PFSK-1 (cell line): ENCODE measurements around the gene SLCO2A1.

Experiments used
- FOXP2 ChIP-seq: optimal IDR thresholded peaks from 2 replicates; pipeline ENCODE3; 2011; ENCODE audit warnings: borderline replicate concordance, control low read depth, inconsistent platforms; ENCODE audit not compliant: insufficient read depth; ENCODE audit errors: extremely low read length, extremely low read depth
- POLR2AphosphoS5 ChIP-seq: IDR thresholded peaks from 2 replicates; pipeline ENCODE4 v1.6.1; 2012; ENCODE audit warnings: low read depth, mild to moderate bottlenecking, control low read depth, low read length, moderate library complexity
- SIN3A ChIP-seq: IDR thresholded peaks from 2 replicates; pipeline ENCODE4 v1.6.1; 2012; ENCODE audit warnings: mild to moderate bottlenecking, low read length, moderate library complexity, borderline replicate concordance; ENCODE audit not compliant: insufficient read depth
- TAF1 ChIP-seq: IDR thresholded peaks from 2 replicates; pipeline ENCODE4 v1.6.1; 2012; ENCODE audit warnings: low read length, control low read depth, borderline replicate concordance; ENCODE audit not compliant: insufficient read depth
- TF ChIP-seq, protein P1 (sequence below), 2 experiments: IDR thresholded peaks; 2 replicates each; pipeline versions ENCODE4 v1.6.1 to v1.8.0; 2011 to 2012; ENCODE audit warnings: low read depth in 2 of 2, low read length in 2 of 2, control low read depth in 1 of 2, inconsistent platforms in 1 of 2, mild to moderate bottlenecking in 1 of 2, moderate library complexity in 1 of 2; ENCODE audit not compliant: insufficient read depth in 1 of 2

The SLCO2A1 gene

DNA sequence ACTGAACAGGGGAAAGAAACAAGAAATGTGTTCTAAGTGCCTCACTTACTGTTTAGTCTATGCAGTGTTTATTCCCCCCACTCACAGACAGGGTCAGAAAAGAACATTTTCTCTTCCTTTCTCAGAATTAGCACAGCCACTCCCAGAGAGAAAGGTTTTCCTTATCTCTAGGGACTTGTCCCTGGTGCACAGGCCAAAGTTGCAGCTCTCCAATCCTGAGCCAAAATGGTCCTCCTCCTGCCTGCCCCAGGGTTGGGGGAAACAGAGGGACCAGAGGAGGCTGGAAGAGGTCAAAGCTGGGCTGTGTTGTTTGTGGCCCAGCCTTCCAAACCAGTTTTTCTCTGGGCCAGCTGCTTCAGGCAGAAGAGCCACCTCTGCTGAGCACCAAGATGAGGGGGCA, 146.1 kb downstream of the SLCO2A1 start:
- TF ChIP-seq TAF1 = no peak
- TF ChIP-seq SIN3A = no peak
- TF ChIP-seq FOXP2 = no peak
- TF ChIP-seq, protein P1, sequence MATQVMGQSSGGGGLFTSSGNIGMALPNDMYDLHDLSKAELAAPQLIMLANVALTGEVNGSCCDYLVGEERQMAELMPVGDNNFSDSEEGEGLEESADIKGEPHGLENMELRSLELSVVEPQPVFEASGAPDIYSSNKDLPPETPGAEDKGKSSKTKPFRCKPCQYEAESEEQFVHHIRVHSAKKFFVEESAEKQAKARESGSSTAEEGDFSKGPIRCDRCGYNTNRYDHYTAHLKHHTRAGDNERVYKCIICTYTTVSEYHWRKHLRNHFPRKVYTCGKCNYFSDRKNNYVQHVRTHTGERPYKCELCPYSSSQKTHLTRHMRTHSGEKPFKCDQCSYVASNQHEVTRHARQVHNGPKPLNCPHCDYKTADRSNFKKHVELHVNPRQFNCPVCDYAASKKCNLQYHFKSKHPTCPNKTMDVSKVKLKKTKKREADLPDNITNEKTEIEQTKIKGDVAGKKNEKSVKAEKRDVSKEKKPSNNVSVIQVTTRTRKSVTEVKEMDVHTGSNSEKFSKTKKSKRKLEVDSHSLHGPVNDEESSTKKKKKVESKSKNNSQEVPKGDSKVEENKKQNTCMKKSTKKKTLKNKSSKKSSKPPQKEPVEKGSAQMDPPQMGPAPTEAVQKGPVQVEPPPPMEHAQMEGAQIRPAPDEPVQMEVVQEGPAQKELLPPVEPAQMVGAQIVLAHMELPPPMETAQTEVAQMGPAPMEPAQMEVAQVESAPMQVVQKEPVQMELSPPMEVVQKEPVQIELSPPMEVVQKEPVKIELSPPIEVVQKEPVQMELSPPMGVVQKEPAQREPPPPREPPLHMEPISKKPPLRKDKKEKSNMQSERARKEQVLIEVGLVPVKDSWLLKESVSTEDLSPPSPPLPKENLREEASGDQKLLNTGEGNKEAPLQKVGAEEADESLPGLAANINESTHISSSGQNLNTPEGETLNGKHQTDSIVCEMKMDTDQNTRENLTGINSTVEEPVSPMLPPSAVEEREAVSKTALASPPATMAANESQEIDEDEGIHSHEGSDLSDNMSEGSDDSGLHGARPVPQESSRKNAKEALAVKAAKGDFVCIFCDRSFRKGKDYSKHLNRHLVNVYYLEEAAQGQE (IDR thresholded peaks at IDR 0.05; ENCODE audit: insufficient read depth in 1 of 2, low read depth in 2 of 2, low read length in 2 of 2) = no peak
- TF ChIP-seq POLR2AphosphoS5 = no peak

- TF ChIP-seq POLR2AphosphoS5 (no peak), TAF1 (no peak)
These were observed 146.6 kb downstream of the SLCO2A1 start for GRCh38 chr3:133882986-133883586.

DNA sequence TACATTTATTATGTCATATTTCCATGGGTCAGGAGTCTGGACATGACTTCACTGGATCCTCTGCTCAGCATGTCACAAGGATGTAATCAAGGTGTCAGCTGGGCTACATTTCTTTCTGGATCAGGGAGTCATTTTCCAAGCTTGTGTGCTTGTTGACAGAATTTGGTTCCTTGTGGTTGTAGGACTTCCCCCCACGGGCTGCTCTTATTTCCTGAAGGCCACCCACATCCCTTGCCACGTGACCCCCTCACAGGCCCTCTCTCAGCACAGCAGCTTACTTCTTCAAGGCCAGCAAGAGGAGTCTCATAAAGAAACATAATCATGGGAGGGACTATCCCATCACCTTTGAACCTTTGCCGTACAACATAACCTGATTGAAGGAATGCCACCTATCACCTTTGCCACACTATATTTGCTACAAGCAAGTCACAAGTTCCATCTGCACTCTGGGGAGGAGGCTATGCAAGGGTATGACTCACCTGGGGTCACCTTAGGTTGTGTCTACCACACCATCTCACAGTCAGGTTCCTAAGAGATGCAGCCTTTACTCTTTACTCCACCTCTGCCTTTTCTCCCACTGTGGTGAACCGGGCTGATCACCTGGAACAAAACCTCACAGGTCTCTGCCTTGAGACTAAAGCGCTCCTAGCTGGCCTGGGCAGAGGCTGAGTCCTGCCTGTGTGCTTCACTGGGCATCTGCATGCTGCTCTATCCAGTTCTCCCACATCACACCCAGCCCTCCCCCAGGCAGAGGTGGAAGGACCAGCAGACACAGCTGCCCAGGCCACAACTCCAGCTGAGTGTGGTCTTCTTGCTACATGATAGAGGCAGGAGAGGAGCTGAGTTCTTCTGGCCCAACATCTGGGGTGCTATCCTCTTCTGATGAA, 147.5 kb downstream of the SLCO2A1 start:
- TF ChIP-seq, protein P1 (IDR thresholded peaks at IDR 0.05; ENCODE audit: insufficient read depth in 1 of 2, low read depth in 2 of 2, low read length in 2 of 2) = no peak
- no peak for TF ChIP-seq POLR2AphosphoS5
- no peak for TF ChIP-seq FOXP2

DNA sequence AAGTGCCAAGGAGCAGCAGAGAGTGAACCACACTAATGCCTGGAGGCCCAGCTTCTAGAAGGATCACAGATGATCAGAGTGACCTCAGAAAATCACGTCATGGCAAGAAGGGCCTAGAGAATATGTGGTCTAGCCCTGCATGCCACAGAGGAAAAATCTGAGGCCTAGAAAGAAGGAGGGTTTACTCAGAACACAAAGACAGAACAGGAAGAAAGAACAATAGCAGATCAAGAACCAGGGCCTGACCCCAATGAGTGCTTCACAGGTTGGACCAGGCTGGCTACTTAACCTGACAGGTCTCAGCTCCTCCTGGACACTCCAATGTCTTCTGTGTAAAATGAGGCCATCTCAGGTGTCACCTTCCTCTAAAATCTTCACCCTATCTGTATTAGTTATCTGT, 148.2 kb downstream of the SLCO2A1 start:
- TF ChIP-seq POLR2AphosphoS5 (no peak), SIN3A (no peak), TAF1 (no peak), FOXP2 (no peak)
- TF ChIP-seq, protein P1 (IDR thresholded peaks at IDR 0.05; ENCODE audit: insufficient read depth in 1 of 2, low read depth in 2 of 2, low read length in 2 of 2) = no peak

DNA sequence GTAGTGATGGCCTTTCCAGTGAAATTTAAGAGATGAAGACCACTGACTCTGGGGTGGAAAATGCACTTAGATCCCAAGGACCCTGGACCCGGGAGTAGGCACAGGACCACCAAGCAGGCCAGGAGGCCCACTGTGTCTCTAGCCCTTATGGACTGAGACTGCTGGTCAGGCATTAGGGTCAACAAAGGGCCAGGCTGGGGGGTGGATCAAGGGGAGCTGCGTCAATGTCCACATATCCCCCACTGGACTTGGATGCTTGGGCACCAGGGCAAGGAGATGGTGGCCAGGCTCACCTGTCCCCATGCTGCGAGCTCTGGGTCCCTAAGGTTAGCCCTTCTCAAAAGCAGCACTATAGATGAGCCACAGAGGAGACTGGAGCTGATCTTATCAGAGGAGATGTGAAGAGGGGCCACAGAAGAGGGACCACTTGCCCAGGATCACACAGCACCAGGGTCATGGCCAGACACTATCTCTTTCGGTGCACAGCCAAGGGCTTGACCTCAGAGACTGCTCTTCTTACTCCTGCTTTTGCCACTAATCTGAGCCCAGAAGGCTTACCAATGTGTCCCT, 148.8 kb downstream of the SLCO2A1 start:
- TF ChIP-seq TAF1 (no peak), POLR2AphosphoS5 (no peak), SIN3A (no peak), FOXP2 (no peak)
- TF ChIP-seq, protein P1 (IDR thresholded peaks at IDR 0.05; ENCODE audit: insufficient read depth in 1 of 2, low read depth in 2 of 2, low read length in 2 of 2) = no peak
